Measurements from ENCODE around the gene PDCD1. TPM values are rescaled to one million over a fixed set of nuclear protein-coding genes. Genes with fewer than 3 reads are reported as not detected.

Gene PDCD1
- total and polyA plus RNA-seq, 7 donors, result 0.14 to 3.2 (median 0.67) TPM; not detected in 3

DNA sequence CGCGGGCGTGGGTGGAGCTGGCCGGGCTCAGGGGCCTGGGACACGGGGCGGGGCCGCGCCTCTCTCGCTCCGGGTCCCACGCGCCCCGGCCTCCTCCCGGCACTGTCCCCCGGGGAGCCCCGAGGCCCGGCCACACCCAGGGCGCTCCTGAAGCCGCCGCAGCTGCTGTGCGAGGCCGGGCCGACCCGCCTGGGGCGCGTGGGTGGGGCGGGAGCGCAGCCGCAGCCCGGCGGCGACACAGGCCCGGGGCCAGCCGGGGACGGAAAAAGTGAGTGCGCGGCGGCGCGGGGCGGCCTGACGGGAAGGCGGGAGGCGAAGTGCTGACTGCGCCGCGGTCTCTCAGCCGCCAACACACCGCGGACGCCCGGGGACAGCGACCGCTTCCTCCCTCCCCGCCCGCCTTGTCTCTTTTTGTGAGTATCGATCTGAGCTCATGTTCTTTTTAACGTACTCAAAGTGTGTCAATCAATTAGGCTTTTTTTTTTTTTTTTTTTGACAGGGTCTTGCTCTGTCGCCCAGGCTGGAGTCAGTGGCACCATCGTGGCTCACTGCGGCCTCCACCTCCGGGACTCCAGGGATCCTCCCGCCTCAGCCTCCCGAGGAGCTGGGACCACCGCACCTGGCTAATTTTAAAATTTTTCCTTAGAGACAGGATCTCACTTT lies 14.5 kb downstream of the PDCD1 start:
- Histone ChIP-seq H3K36me3 (no peaks in the 10 kb centered on the region), H3K4me3 (peak overlapping the region; percentile 10 to 48 (median 46)), H3K27ac (peak overlapping the region; percentile 48 to 67 (median 59)), H3K27me3 (no peaks in the 10 kb centered on the region), H3K4me1 (peaks cover 0 to 9% (median 7%) of the 10 kb centered on the region in 4 donors), H3K9me3 (no peaks in the 10 kb centered on the region)
- DNase-seq, result peak; percentile 89
- intact Hi-C loops (cut with DNase I), result no loop called here
- 2 to 4% methylated on average over 65 of the region's 65 CpGs for WGBS, 2 donors
- TF ChIP-seq POLR2AphosphoS5 (IDR thresholded peaks at IDR 0.05), result peak in 2 of 4 donors; percentile 48 to 52
- TF ChIP-seq POLR2A (IDR thresholded peaks at IDR 0.05), result no peak
- TF ChIP-seq EP300 (IDR thresholded peaks at IDR 0.05), result no peak
- TF ChIP-seq, protein P1, sequence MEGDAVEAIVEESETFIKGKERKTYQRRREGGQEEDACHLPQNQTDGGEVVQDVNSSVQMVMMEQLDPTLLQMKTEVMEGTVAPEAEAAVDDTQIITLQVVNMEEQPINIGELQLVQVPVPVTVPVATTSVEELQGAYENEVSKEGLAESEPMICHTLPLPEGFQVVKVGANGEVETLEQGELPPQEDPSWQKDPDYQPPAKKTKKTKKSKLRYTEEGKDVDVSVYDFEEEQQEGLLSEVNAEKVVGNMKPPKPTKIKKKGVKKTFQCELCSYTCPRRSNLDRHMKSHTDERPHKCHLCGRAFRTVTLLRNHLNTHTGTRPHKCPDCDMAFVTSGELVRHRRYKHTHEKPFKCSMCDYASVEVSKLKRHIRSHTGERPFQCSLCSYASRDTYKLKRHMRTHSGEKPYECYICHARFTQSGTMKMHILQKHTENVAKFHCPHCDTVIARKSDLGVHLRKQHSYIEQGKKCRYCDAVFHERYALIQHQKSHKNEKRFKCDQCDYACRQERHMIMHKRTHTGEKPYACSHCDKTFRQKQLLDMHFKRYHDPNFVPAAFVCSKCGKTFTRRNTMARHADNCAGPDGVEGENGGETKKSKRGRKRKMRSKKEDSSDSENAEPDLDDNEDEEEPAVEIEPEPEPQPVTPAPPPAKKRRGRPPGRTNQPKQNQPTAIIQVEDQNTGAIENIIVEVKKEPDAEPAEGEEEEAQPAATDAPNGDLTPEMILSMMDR (IDR thresholded peaks at IDR 0.05), result no peak

DNA sequence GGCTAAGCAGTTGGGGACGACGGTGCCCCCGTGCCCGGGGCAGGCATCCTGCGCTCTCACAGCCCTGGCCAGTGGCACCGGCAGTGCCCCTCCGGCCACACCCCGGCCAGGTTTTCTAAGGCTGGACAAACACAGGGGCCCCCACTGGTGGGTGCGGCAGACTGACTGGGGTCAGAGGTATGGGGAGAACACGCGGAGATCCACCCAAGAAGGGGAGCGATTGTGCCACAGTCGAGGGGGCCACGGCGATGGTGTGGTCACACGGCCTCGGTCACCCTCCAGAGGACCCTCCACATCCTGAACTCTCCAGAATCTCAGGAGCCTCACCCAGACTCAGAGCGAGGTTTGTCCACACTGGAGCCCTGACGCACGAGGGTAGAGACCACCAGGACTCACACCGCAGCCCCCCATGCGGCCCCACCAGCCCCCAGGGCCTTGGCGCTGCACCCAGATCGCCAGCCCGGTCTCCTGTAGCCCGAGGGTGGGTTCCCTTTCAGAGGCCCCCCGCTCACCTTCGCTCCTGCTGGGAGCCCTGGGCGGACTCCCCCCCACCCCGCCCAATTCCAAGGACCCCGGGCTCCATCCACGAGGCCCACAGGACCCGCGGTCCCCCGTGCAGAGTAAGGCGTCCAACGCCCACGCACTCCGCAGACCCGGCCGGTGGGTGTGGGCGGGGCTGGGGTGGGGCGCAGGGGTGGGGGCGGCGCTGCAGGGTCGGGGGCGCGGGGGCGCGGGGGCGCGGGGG lies 15.2 kb downstream of the PDCD1 start:
- no peaks in the 10 kb centered on the region for H3K36me3 ChIP-seq
- peak; percentile 63 for DNase-seq
- TF ChIP-seq POLR2AphosphoS5 (IDR thresholded peaks at IDR 0.05) (no peak), EP300 (IDR thresholded peaks at IDR 0.05) (no peak), POLR2A (IDR thresholded peaks at IDR 0.05) (no peak)
- TF ChIP-seq, protein P1 (IDR thresholded peaks at IDR 0.05), result no peak

DNA sequence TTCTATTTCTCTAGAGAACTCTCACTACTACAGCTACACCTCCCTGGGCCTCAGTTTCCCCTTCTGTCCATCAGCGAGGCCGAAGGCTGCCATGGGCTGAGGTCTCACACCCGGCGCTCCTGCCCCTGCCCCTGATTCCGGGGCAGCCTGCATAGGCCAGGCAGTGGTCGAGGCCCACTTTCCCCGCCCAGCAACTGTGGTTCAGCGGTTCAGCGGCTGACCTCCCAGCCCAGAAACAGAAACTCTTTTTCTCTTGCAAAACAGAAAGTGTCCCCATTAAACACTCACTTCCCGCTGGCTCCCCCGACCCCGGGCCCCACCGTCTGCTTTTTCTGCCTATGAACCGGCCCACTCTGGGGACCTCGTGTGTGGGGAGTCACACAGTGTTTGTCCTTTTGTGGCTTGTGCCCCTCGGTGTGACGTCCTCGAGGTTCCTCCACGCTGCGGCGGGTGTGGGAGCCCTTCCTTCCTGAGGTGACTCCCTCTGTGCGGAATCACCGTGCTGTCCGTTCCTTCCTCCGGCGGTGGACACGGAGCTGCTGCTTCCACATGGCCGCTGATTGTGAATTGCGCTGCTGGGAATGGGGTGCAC lies 16.0 kb downstream of the PDCD1 start:
- peak in 3 of 4 donors; percentile 38 to 64 (median 44) for TF ChIP-seq POLR2AphosphoS5 (IDR thresholded peaks at IDR 0.05)
- no peak for TF ChIP-seq EP300 (IDR thresholded peaks at IDR 0.05)
- Histone ChIP-seq H3K27me3 (no peaks in the 10 kb centered on the region), H3K9me3 (no peaks in the 10 kb centered on the region), H3K36me3 (no peaks in the 10 kb centered on the region), H3K4me3 (peak overlapping the region in 2 of 4 donors; percentile 7 to 47), H3K4me1 (peaks cover 0 to 9% (median 7%) of the 10 kb centered on the region in 4 donors), H3K27ac (peak overlapping the region in 3 of 4 donors; percentile 5 to 67 (median 48))
- intact Hi-C loops (cut with DNase I), result no loop called here
- 40 to 59% methylated on average over 29 of the region's 29 CpGs for WGBS, 2 donors
- peak; percentile 85 for DNase-seq

More for the DNA sequence above, 15.2 kb downstream of the PDCD1 start:
- peaks cover 0 to 9% (median 7%) of the 10 kb centered on the region in 4 donors for H3K4me1 ChIP-seq
- no peaks in the 10 kb centered on the region for H3K27me3 ChIP-seq
- peak overlapping the region in 3 of 4 donors; percentile 45 to 48 (median 47) for H3K4me3 ChIP-seq
- intact Hi-C loops (cut with DNase I), result no loop called here
- peak overlapping the region; percentile 48 to 67 (median 59) for H3K27ac ChIP-seq
- no peaks in the 10 kb centered on the region for H3K9me3 ChIP-seq
- 35 to 40% methylated on average over 52 of the region's 52 CpGs for WGBS, 2 donors

DNA sequence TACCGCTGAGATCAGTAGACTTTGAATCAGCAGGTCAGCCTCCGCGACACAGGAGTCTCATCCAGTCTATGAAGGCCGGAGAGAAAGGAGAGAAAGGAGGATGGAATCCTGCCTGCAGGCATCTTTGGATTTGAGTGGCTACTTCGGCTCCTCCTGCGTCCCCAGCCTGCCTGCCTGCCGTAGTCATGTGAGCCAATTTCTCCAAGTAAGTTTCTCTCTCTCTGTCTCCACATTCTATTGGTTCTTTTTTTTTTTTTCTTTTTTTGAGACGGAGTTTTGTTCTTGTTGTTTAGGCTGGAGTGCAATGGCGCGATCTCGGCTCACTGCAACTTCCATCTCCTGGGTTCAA lies 16.7 kb downstream of the PDCD1 start:
- Histone ChIP-seq H3K9me3 (no peaks in the 10 kb centered on the region), H3K27ac (peak overlapping the region in 1 of 4 donors; percentile 67), H3K4me1 (peaks cover 0 to 9% (median 7%) of the 10 kb centered on the region in 4 donors), H3K4me3 (no peak overlapping the region), H3K36me3 (no peaks in the 10 kb centered on the region), H3K27me3 (no peaks in the 10 kb centered on the region)
- intact Hi-C loops (cut with DNase I), result no loop called here
- TF ChIP-seq, protein P1 (IDR thresholded peaks at IDR 0.05), result no peak
- TF ChIP-seq POLR2AphosphoS5 (IDR thresholded peaks at IDR 0.05) (no peak), POLR2A (IDR thresholded peaks at IDR 0.05) (no peak), EP300 (IDR thresholded peaks at IDR 0.05) (no peak)
- WGBS, 2 donors, result 76 to 90% methylated on average over 11 of the region's 11 CpGs
- peak; percentile 56 for DNase-seq

All from sigmoid colon (tissue), 7 donors.